Tibial nerve (tissue), 4 donors: ENCODE data around the gene USF3. TPM values are rescaled to one million over a fixed set of nuclear protein-coding genes. Genes with fewer than 3 reads are reported as not detected.

Experiments used
- DNase-seq, 2 donors: peaks; one replicate each; pipeline ENCODE4 v3.0.0-alpha.2; 2019; ENCODE audit warnings: low spot score in 2 of 2
- H3K27ac ChIP-seq, 4 donors: fragments of 200-600 bp; sonication (generic) in 3 of 4; one replicate each; pipeline ENCODE4 v1.5.1; 2017 to 2019; ENCODE audit warnings: mild to moderate bottlenecking in 1 of 4
- H3K27me3 ChIP-seq, 2 donors: fragments of 200-600 bp; sonication (generic) in 1 of 2; one replicate each; pipeline versions ENCODE4 v1.5.1 to v1.6.0; 2017 to 2019
- H3K36me3 ChIP-seq, 3 donors: fragments of 200-600 bp; sonication (generic); one replicate each; pipeline ENCODE4 v1.5.1; 2018 to 2019
- H3K4me1 ChIP-seq, 4 donors: fragments of 200-600 bp; sonication (generic) in 3 of 4; one replicate each; pipeline ENCODE4 v1.5.1; 2017 to 2019
- H3K4me3 ChIP-seq, 4 donors: fragments of 200-600 bp; sonication (generic) in 3 of 4; one replicate each; pipeline ENCODE4 v1.5.1; 2017 to 2019; ENCODE audit warnings: mild to moderate bottlenecking in 1 of 4, moderate library complexity in 1 of 4
- H3K9me3 ChIP-seq, 4 donors: fragments of 200-600 bp; sonication (generic) in 3 of 4; one replicate each; pipeline ENCODE4 v1.5.1; 2017 to 2019
- CTCF ChIP-seq, 5 experiments: fragments of 200-600 bp in 3 of 5; fragments of 450-650 bp in 2 of 5; sonication (generic) in 3 of 5; IDR thresholded peaks; one replicate each; pipeline ENCODE4 v1.5.1; 2016 to 2019; ENCODE audit warnings: antibody characterized with exemption in 5 of 5, mild to moderate bottlenecking in 3 of 5, moderate library complexity in 2 of 5
- EP300 ChIP-seq, 2 donors: sonication (generic); formaldehyde crosslinking; IDR thresholded peaks; one replicate each; pipeline ENCODE4 v1.6.1; 2017; ENCODE audit warnings: antibody characterized with exemption in 2 of 2, mild to moderate bottlenecking in 1 of 2
- POLR2A ChIP-seq, 2 donors: fragments of 450-650 bp; IDR thresholded peaks; one replicate each; pipeline ENCODE4 v1.6.1; 2017; ENCODE audit warnings: antibody characterized with exemption in 2 of 2, mild to moderate bottlenecking in 2 of 2, moderate library complexity in 2 of 2
- WGBS, 2 donors: methylation state at CpG; one replicate each; pipeline ENCODE4 v1.1.5; 2018; 5-methylcytosine and 5-hydroxymethylcytosine counted together
- total RNA-seq, 4 donors: library from RNA; depleted of rRNA; stranded (reverse); fragments of >200 nt; gene quantifications; one replicate each; pipeline ENCODE4 v1.1.0, GENCODE V29; 2016

The USF3 gene
- total RNA-seq, 4 donors from 2014 or later, result 16.8 to 22.6 (median 19.4) TPM

- Histone ChIP-seq H3K27ac (no peak overlapping the region), H3K27me3 (no peaks in the 10 kb centered on the region), H3K36me3 (no peaks in the 10 kb centered on the region), H3K4me1 (peaks cover 0 to 5% (median 1%) of the 10 kb centered on the region in 4 donors), H3K9me3 (no peaks in the 10 kb centered on the region), H3K4me3 (peak overlapping the region in 1 of 4 donors; percentile 28)
- no peak for TF ChIP-seq EP300 (IDR thresholded peaks at IDR 0.05)
- TF ChIP-seq POLR2A (IDR thresholded peaks at IDR 0.05), result no peak
- no peak for TF ChIP-seq CTCF (IDR thresholded peaks at IDR 0.05)
- WGBS, 2 donors, result 40 to 44% methylated on average over 19 of the region's 19 CpGs
- DNase-seq, result no peak
These were observed 73.1 kb downstream of the USF3 start for GRCh38 chr3:113623324-113623723.

GRCh38 chr3:113620091-113620490 is 76.4 kb downstream of the USF3 start:
- DNase-seq, result no peak
- H3K36me3 ChIP-seq, result no peaks in the 10 kb centered on the region
- H3K27ac ChIP-seq, result no peak overlapping the region
- H3K9me3 ChIP-seq, result no peaks in the 10 kb centered on the region
- H3K4me1 ChIP-seq, result no peaks in the 10 kb centered on the region
- H3K4me3 ChIP-seq, result no peak overlapping the region
- no peaks in the 10 kb centered on the region for H3K27me3 ChIP-seq
- TF ChIP-seq POLR2A (IDR thresholded peaks at IDR 0.05) (no peak), EP300 (IDR thresholded peaks at IDR 0.05) (no peak), CTCF (IDR thresholded peaks at IDR 0.05) (no peak)

GRCh38 chr3:113617726-113618125 is 78.7 kb downstream of the USF3 start:
- TF ChIP-seq POLR2A (IDR thresholded peaks at IDR 0.05), result no peak
- TF ChIP-seq CTCF (IDR thresholded peaks at IDR 0.05), result no peak
- no peak for TF ChIP-seq EP300 (IDR thresholded peaks at IDR 0.05)
- Histone ChIP-seq H3K27me3 (no peaks in the 10 kb centered on the region), H3K36me3 (no peaks in the 10 kb centered on the region), H3K4me3 (no peak overlapping the region), H3K27ac (no peak overlapping the region), H3K4me1 (no peaks in the 10 kb centered on the region), H3K9me3 (no peaks in the 10 kb centered on the region)
- 76 to 90% methylated on average over 2 of the region's 2 CpGs for WGBS, 2 donors
- DNase-seq, result no peak

GRCh38 chr3:113615976-113616375 is 80.5 kb downstream of the USF3 start:
- Histone ChIP-seq H3K4me3 (no peak overlapping the region), H3K9me3 (no peaks in the 10 kb centered on the region), H3K36me3 (no peaks in the 10 kb centered on the region), H3K27ac (no peak overlapping the region), H3K4me1 (no peaks in the 10 kb centered on the region), H3K27me3 (no peaks in the 10 kb centered on the region)
- WGBS, 2 donors, result 57 to 62% methylated on average over 4 of the region's 4 CpGs
- DNase-seq, result no peak
- TF ChIP-seq POLR2A (IDR thresholded peaks at IDR 0.05) (no peak), EP300 (IDR thresholded peaks at IDR 0.05) (no peak), CTCF (IDR thresholded peaks at IDR 0.05) (no peak)

- Histone ChIP-seq H3K36me3 (no peaks in the 10 kb centered on the region), H3K27ac (peak overlapping the region in 1 of 4 donors; percentile 40), H3K9me3 (no peaks in the 10 kb centered on the region), H3K4me3 (no peak overlapping the region), H3K4me1 (no peaks in the 10 kb centered on the region), H3K27me3 (no peaks in the 10 kb centered on the region)
- peak in 1 of 2 donors; percentile 15 for DNase-seq
- WGBS, 2 donors, result 28 to 41% methylated on average over 5 of the region's 5 CpGs
- TF ChIP-seq POLR2A (IDR thresholded peaks at IDR 0.05) (no peak), EP300 (IDR thresholded peaks at IDR 0.05) (peak in 1 of 2 donors; percentile 71)
These were observed 82.0 kb downstream of the USF3 start for GRCh38 chr3:113614402-113614801.

- no peak for TF ChIP-seq EP300 (IDR thresholded peaks at IDR 0.05)
- TF ChIP-seq CTCF (IDR thresholded peaks at IDR 0.05), result no peak
- no peak for TF ChIP-seq POLR2A (IDR thresholded peaks at IDR 0.05)
- no peak for DNase-seq
- H3K27me3 ChIP-seq, result no peaks in the 10 kb centered on the region
- H3K4me3 ChIP-seq, result no peak overlapping the region
- H3K27ac ChIP-seq, result no peak overlapping the region
- 66 to 75% methylated on average over 5 of the region's 5 CpGs for WGBS, 2 donors
- H3K4me1 ChIP-seq, result peaks cover 0 to 8% (median 0%) of the 10 kb centered on the region in 4 donors
- H3K9me3 ChIP-seq, result no peaks in the 10 kb centered on the region
- H3K36me3 ChIP-seq, result no peaks in the 10 kb centered on the region
These were observed 89.2 kb downstream of the USF3 start for GRCh38 chr3:113607219-113607596.
